ENCODE results near the gene CLDN24.

CLDN24 gene

DNA sequence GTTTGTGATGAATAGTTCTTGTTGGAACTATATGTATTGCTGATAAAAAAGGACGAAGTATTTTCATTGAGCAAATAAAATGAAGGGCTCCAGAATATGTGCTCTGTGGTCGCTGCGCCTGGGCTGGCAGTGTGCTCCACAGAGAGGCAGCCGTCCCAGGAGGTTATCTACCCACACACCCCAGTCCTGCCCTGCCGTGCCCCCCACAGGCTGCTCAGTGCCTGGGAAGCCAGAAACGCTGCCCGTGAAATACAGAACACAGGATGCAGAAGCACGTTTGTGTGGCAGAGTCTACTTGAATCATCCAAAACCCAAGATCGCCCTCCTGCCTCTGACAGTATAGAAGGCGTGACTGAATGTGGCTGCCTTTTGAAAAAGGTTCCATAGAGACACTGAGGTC, 3.6 kb downstream of the CLDN24 start:
- no peaks in the 10 kb centered on the region for H3K36me3 ChIP-seq
- H3K27me3 ChIP-seq (ENCODE audit: insufficient read depth, low read depth, severe bottlenecking) = no peaks in the 10 kb centered on the region
- H3K4me3 ChIP-seq (ENCODE audit: low read depth, low read length) = no peak overlapping the region
- no peak overlapping the region for H3K27ac ChIP-seq
- no peak for TF ChIP-seq CTCF (IDR thresholded peaks at IDR 0.05; ENCODE audit: low read depth, low read length)
- no peaks in the 10 kb centered on the region for H3K9me3 ChIP-seq (ENCODE audit: severe bottlenecking)
- DNase-seq = no peak

- no peak overlapping the region for H3K4me3 ChIP-seq (ENCODE audit: low read depth, low read length)
- H3K27me3 ChIP-seq (ENCODE audit: insufficient read depth, low read depth, severe bottlenecking) = no peaks in the 10 kb centered on the region
- TF ChIP-seq CTCF (IDR thresholded peaks at IDR 0.05; ENCODE audit: low read depth, low read length) = no peak
- no peaks in the 10 kb centered on the region; the same call in 1 of the 2 replicates for H3K36me3 ChIP-seq
- H3K9me3 ChIP-seq (ENCODE audit: severe bottlenecking) = no peaks in the 10 kb centered on the region
- DNase-seq = no peak
- H3K27ac ChIP-seq = no peak overlapping the region
Measured at GRCh38 chr4:183314806-183315205, 7.4 kb downstream of the CLDN24 start.

DNA sequence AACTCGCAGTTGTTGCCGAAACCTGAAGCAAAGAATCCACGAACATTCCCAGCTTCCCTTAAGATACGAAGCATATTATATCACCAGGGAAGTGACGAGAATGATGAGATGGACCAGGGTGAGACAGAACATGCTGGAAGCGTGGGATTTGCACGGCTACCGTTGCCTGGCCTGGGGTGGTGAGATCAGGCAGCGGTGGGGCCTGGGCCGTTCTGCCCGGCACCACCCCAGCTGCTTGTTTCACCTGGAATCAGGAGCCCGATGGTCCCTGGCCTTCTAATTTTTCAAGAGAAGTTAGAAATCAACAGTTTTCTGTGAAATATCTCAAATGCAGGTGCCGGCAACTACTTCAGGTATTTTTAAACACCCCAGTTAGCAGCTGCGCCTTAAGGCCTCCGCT, 7.9 kb downstream of the CLDN24 start:
- no peak for TF ChIP-seq CTCF (IDR thresholded peaks at IDR 0.05; ENCODE audit: low read depth, low read length)
- Histone ChIP-seq H3K27ac (no peak overlapping the region), H3K27me3 (ENCODE audit: insufficient read depth, low read depth, severe bottlenecking) (no peaks in the 10 kb centered on the region), H3K4me3 (ENCODE audit: low read depth, low read length) (no peak overlapping the region), H3K9me3 (ENCODE audit: severe bottlenecking) (no peaks in the 10 kb centered on the region), H3K36me3 (no peaks in the 10 kb centered on the region; the same call in 1 of the 2 replicates)
- no peak for DNase-seq

- no peak for TF ChIP-seq CTCF (IDR thresholded peaks at IDR 0.05; ENCODE audit: low read depth, low read length)
- Histone ChIP-seq H3K4me3 (ENCODE audit: low read depth, low read length) (no peak overlapping the region), H3K27ac (no peak overlapping the region), H3K9me3 (ENCODE audit: severe bottlenecking) (no peaks in the 10 kb centered on the region), H3K27me3 (ENCODE audit: insufficient read depth, low read depth, severe bottlenecking) (no peaks in the 10 kb centered on the region), H3K36me3 (no peaks in the 10 kb centered on the region; the same call in 1 of the 2 replicates)
- DNase-seq = no peak
Measured at GRCh38 chr4:183312841-183313240, 9.4 kb downstream of the CLDN24 start.

DNA sequence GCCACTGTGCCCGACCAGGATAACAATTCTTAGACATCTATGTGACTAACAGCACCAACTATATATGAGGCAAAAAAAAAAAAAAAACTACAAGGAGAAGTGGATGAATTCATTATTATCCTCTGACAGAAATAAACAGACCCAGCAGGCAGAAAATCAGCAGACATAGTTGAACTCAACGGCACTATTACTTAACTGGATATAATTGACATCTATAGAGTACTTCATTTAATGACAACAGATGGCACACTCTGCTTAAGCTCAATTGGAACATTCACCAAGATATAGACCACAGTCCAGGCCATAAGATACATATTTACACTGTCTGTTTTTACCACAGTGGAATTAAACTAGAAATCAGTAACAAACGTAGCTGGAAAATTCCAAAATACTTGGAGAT, 15.4 kb downstream of the CLDN24 start:
- no peak for TF ChIP-seq CTCF (IDR thresholded peaks at IDR 0.05; ENCODE audit: low read depth, low read length)
- no peak overlapping the region for H3K27ac ChIP-seq
- H3K4me3 ChIP-seq (ENCODE audit: low read depth, low read length) = no peak overlapping the region
- no peaks in the 10 kb centered on the region for H3K27me3 ChIP-seq (ENCODE audit: insufficient read depth, low read depth, severe bottlenecking)
- no peak for DNase-seq
- H3K9me3 ChIP-seq (ENCODE audit: severe bottlenecking) = no peaks in the 10 kb centered on the region
- no peaks in the 10 kb centered on the region for H3K36me3 ChIP-seq

DNA sequence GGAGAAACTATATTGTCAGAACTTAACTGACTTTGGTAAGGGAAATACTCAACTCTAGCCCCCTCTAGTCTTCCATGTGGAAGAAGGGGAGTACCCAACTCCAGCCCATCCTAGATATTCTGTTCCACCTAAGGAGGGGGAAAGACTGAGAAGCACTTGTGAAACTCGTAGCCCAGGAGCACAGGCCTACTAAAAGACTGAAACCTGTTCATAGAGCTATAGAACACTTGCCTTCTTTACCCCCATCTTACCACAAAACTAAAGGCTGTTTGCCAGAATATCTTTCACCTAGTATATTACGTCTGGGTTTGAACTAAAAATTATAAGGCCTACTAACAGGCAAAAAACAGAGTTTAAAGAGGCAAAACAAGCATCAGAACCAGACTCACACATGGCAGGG, 17.7 kb downstream of the CLDN24 start:
- H3K9me3 ChIP-seq (ENCODE audit: severe bottlenecking) = no peaks in the 10 kb centered on the region
- no peak overlapping the region for H3K4me3 ChIP-seq (ENCODE audit: low read depth, low read length)
- DNase-seq = no peak
- no peak for TF ChIP-seq CTCF (IDR thresholded peaks at IDR 0.05; ENCODE audit: low read depth, low read length)
- no peaks in the 10 kb centered on the region for H3K36me3 ChIP-seq
- no peaks in the 10 kb centered on the region for H3K27me3 ChIP-seq (ENCODE audit: insufficient read depth, low read depth, severe bottlenecking)
- H3K27ac ChIP-seq = no peak overlapping the region

Measured in WERI-Rb-1 (cell line).